Hepatocyte (in vitro differentiated cells): ENCODE measurements around the gene CXCL12. TPM values are rescaled to one million over a fixed set of nuclear protein-coding genes. Genes with fewer than 3 reads are reported as not detected.

Source experiments
- DNase-seq: peaks from one replicate; pipeline ENCODE4 v3.0.0-alpha.2; 2016; ENCODE audit warnings: low spot score
- H2AFZ ChIP-seq: fragments of 200-600 bp; sonication (generic); 2 replicates; pipeline ENCODE4 v1.6.0; 2016; ENCODE audit warnings: antibody characterized with exemption, mild to moderate bottlenecking
- H3K27ac ChIP-seq: fragments of 200-600 bp; sonication (generic); 2 replicates; pipeline ENCODE4 v1.5.1; 2016; ENCODE audit warnings: mild to moderate bottlenecking
- H3K27me3 ChIP-seq: fragments of 200-600 bp; sonication (generic); 2 replicates; pipeline ENCODE4 v1.6.1; 2016
- H3K36me3 ChIP-seq: fragments of 200-600 bp; sonication (generic); replicated peaks from 2 replicates; pipeline ENCODE4 v1.5.1; 2016; ENCODE audit warnings: low read depth; ENCODE audit not compliant: insufficient read depth
- H3K4me1 ChIP-seq: fragments of 200-600 bp; sonication (generic); 2 replicates; pipeline ENCODE4 v1.5.1; 2016; ENCODE audit warnings: mild to moderate bottlenecking, moderate library complexity; ENCODE audit not compliant: insufficient read depth
- H3K4me2 ChIP-seq: fragments of 200-600 bp; sonication (generic); 2 replicates; pipeline ENCODE4 v1.6.0; 2016
- H3K4me3 ChIP-seq: fragments of 200-600 bp; sonication (generic); 2 replicates; pipeline ENCODE4 v1.5.1; 2016; ENCODE audit warnings: mild to moderate bottlenecking
- H3K79me2 ChIP-seq: fragments of 200-600 bp; sonication (generic); 2 replicates; pipeline ENCODE4 v1.6.0; 2017; ENCODE audit warnings: mild to moderate bottlenecking
- H3K9me2 ChIP-seq: fragments of 200-600 bp; sonication (generic); replicated peaks from 2 replicates; pipeline ENCODE4 v1.6.0; 2017; ENCODE audit warnings: mild to moderate bottlenecking; ENCODE audit not compliant: insufficient read depth
- H3K9me3 ChIP-seq: fragments of 200-600 bp; sonication (generic); 2 replicates; pipeline ENCODE4 v1.5.1; 2016; ENCODE audit warnings: low read depth, mild to moderate bottlenecking
- H4K20me1 ChIP-seq: fragments of 200-600 bp; sonication (generic); 2 replicates; pipeline ENCODE4 v1.6.0; 2016; ENCODE audit warnings: mild to moderate bottlenecking; ENCODE audit not compliant: insufficient read depth, poor library complexity, severe bottlenecking
- EZH2 ChIP-seq: fragments of 200-600 bp; sonication (generic); IDR thresholded peaks from 2 replicates; pipeline ENCODE4 v1.6.1; 2016; ENCODE audit warnings: antibody characterized with exemption, mild to moderate bottlenecking, borderline replicate concordance
- EZH2phosphoT487 ChIP-seq: fragments of 200-600 bp; sonication (generic); IDR thresholded peaks from one replicate; pipeline ENCODE4 v1.6.1; 2018; ENCODE audit warnings: antibody characterized with exemption, mild to moderate bottlenecking, low read depth, moderate library complexity; ENCODE audit not compliant: unreplicated experiment, severe bottlenecking
- WGBS: methylation state at CpG from one replicate; pipeline ENCODE4 v1.1.6; 2016; ENCODE audit warnings: low lambda C conversion rate; ENCODE audit errors: missing lambda C conversion rate; 5-methylcytosine and 5-hydroxymethylcytosine counted together
- polyA plus RNA-seq: library from polyadenylated mRNA; unstranded; fragments of >200 nt; fragmentation: Nextera tagmentation; extraction: Ambion mirVana; gene quantifications from 2 replicates; pipeline ENCODE4 v1.2.1, GENCODE V29; 2016
- total RNA-seq: library from RNA; depleted of rRNA; stranded (reverse); fragments of >200 nt; gene quantifications from 2 replicates; pipeline ENCODE4 v1.2.3, GENCODE V29; 2014
- TF ChIP-seq, protein P1 (sequence below): fragments of 200-600 bp; sonication (generic); IDR thresholded peaks from 2 replicates; pipeline ENCODE4 v1.5.1; 2016; ENCODE audit warnings: antibody characterized with exemption, mild to moderate bottlenecking; ENCODE audit not compliant: poor library complexity

Gene CXCL12
- total and polyA plus RNA-seq, 2 experiments from 2014 or later: 13.2 to 41.8 TPM

DNA sequence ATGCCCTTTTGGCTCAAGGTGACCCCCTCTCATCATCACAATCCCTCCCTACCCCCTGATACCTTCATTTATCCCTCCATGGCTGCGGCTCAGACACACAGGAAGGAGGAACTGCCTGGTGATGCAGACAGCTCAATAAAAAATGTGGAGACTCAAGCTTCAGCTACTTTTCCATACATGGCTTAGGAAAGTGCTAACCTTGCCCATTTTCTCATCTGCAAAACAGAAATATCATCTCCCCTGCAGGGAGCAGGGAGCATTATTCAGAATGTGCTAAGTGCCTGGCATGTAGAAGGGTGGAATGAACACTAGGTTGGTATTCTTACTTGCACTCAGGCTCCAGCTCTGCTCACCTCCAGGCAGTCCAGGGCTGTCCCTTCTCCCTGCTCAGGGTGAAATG is 23.8 kb downstream of the CXCL12 start:
- Histone ChIP-seq H3K36me3 (no peaks in the 10 kb centered on the region), H3K4me1 (no peaks in the 10 kb centered on the region), H3K9me3 (no peaks in the 10 kb centered on the region), H3K4me3 (no peak overlapping the region), H3K27me3 (no peaks in the 10 kb centered on the region), H4K20me1 (no peaks in the 10 kb centered on the region), H3K4me2 (no peak overlapping the region), H3K9me2 (no peaks in the 10 kb centered on the region), H3K27ac (no peak overlapping the region), H2AFZ (no peak overlapping the region), H3K79me2 (no peaks in the 10 kb centered on the region)
- TF ChIP-seq, protein P1, sequence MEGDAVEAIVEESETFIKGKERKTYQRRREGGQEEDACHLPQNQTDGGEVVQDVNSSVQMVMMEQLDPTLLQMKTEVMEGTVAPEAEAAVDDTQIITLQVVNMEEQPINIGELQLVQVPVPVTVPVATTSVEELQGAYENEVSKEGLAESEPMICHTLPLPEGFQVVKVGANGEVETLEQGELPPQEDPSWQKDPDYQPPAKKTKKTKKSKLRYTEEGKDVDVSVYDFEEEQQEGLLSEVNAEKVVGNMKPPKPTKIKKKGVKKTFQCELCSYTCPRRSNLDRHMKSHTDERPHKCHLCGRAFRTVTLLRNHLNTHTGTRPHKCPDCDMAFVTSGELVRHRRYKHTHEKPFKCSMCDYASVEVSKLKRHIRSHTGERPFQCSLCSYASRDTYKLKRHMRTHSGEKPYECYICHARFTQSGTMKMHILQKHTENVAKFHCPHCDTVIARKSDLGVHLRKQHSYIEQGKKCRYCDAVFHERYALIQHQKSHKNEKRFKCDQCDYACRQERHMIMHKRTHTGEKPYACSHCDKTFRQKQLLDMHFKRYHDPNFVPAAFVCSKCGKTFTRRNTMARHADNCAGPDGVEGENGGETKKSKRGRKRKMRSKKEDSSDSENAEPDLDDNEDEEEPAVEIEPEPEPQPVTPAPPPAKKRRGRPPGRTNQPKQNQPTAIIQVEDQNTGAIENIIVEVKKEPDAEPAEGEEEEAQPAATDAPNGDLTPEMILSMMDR: no peak
- TF ChIP-seq EZH2 (no peak), EZH2phosphoT487 (no peak)
- 43% methylated on average over 1 of the region's 1 CpG for WGBS
- DNase-seq: no peak

DNA sequence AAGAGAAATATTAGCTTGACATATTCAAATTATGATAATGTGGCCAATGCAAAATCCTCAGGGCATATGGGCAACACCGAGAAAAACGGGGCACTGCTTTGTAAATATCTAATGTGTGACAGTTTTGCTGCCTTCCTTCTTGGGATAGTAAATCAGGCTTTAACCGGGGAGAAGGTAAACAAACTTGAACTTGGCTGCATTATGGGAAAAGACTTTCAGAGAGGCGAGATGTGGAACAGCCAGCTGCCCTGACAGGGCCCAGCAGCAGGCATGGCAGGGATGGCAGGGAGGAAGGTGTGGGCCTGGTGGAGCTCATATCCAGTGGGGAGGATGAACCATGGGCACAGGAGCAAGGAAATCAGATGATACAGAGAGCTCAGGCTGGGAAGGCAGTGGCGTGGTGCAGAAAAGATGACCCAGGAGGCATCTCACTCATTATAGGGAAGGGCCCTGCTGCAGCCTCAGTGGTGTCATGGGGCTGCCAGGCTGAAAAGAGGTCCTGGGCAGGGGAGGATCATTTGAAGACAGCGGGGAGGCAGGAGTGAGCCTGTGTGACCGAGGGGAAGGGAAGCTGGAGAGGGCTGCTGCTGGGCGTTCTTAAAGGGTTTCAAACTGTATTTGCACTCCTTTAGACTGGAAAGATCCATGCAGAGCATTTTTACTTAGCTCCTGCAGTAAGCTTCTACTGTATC is 26.7 kb downstream of the CXCL12 start:
- H3K4me3 ChIP-seq: no peak overlapping the region
- no peak for DNase-seq
- no peaks in the 10 kb centered on the region for H3K79me2 ChIP-seq
- no peak overlapping the region for H2AFZ ChIP-seq
- no peaks in the 10 kb centered on the region for H3K27me3 ChIP-seq
- WGBS: 56% methylated on average over 8 of the region's 8 CpGs
- H3K4me2 ChIP-seq: no peak overlapping the region
- TF ChIP-seq EZH2phosphoT487: no peak
- no peak for TF ChIP-seq EZH2
- TF ChIP-seq, protein P1: no peak
- no peaks in the 10 kb centered on the region for H3K36me3 ChIP-seq
- no peaks in the 10 kb centered on the region for H3K9me3 ChIP-seq
- H3K4me1 ChIP-seq: no peaks in the 10 kb centered on the region
- no peaks in the 10 kb centered on the region for H4K20me1 ChIP-seq
- H3K27ac ChIP-seq: peak overlapping the region; percentile 18
- H3K9me2 ChIP-seq: no peaks in the 10 kb centered on the region

DNA sequence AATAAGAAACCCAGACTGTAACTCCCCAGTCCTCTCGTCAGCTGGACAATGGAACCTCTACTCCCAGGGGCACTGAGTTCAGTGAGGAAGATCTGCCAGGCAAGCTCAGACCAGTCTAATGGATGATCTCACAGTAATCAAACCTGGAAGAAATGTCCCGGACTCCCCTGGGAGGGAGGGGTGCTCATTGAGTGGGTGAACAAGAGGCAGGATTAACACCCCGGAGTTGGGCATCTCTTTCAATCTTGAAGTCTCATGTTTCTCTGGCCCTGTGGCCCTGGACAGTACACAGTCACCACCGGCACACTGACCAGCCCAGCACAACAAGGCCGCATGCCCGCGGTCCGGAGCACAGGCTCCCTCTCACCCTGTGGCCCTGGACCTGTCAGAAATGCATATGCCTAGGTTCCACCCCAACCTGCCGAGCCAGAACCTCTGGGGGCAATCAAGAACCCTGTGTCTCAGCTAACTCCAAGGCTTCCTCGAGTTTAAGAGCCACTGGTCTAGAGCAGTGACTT is 27.8 kb downstream of the CXCL12 start:
- H3K36me3 ChIP-seq: no peaks in the 10 kb centered on the region
- H3K4me3 ChIP-seq: no peak overlapping the region
- DNase-seq: no peak
- no peaks in the 10 kb centered on the region for H3K9me3 ChIP-seq
- H4K20me1 ChIP-seq: no peaks in the 10 kb centered on the region
- H3K79me2 ChIP-seq: no peaks in the 10 kb centered on the region
- TF ChIP-seq EZH2phosphoT487 (no peak), EZH2 (no peak)
- TF ChIP-seq, protein P1: no peak
- 91% methylated on average over 10 of the region's 10 CpGs for whole genome bisulfite sequencing
- no peak overlapping the region for H2AFZ ChIP-seq
- H3K27ac ChIP-seq: peak overlapping the region; percentile 18
- no peaks in the 10 kb centered on the region for H3K4me1 ChIP-seq
- no peaks in the 10 kb centered on the region for H3K9me2 ChIP-seq
- H3K4me2 ChIP-seq: no peak overlapping the region
- H3K27me3 ChIP-seq: no peaks in the 10 kb centered on the region
